T1000 (cell line): ENCODE results near the gene ZNF134.
A peak's percentile ranks its signal among the peaks of the same experiment; 100 is the strongest.

Source experiments
- DNase-seq: peaks from one replicate; lab custom pipeline; 2025; ENCODE audit warnings: mixed read lengths; lab: John Stamatoyannopoulos, UW

The ZNF134 gene

DNA sequence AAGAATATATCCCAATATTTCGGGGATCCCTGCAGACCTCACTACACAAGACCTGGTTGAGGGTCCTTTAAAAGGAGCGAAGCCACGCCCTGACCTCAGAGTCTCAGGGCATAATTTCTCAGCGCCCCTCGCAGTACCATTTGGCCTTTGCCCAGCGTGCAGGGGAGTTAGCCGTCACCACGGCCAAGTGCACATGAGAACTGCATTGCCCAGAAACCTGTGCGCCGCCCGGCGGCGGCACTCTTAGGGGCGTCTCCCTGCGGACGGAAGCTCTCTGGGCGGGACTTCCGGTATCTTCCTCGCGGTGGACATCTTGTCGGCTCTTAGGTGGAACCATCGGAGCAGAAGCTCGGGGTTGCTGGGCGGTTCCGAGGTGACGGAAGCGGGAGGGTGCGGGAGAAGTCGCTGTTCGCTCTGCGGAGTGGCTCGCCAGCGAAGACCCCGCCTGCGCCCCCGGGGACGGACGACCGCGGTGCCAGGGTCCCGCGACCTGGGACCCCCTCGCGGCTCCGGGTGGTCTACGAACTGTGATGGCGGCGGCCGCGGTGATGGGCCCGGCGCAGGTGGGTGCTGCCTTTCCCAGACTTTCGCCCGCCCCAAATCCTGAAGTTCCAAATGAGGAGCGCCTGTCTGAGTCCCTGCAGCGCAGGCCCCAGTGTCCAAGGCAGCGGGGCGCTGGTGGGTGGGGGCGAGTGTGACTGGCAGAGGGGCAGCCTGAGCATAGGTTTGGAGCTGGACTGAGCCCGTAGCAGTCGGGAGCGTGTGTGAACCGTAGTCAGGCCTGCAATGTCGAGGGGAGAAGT lies at the start of gene ZNF134:
Gene ZNF134, plus strand, starts transcription at position 302 of the 803 bp plus-strand sequence. CDS start 5,227 bp downstream, outside the sequence.
- DNase-seq = peak; percentile 76

DNA sequence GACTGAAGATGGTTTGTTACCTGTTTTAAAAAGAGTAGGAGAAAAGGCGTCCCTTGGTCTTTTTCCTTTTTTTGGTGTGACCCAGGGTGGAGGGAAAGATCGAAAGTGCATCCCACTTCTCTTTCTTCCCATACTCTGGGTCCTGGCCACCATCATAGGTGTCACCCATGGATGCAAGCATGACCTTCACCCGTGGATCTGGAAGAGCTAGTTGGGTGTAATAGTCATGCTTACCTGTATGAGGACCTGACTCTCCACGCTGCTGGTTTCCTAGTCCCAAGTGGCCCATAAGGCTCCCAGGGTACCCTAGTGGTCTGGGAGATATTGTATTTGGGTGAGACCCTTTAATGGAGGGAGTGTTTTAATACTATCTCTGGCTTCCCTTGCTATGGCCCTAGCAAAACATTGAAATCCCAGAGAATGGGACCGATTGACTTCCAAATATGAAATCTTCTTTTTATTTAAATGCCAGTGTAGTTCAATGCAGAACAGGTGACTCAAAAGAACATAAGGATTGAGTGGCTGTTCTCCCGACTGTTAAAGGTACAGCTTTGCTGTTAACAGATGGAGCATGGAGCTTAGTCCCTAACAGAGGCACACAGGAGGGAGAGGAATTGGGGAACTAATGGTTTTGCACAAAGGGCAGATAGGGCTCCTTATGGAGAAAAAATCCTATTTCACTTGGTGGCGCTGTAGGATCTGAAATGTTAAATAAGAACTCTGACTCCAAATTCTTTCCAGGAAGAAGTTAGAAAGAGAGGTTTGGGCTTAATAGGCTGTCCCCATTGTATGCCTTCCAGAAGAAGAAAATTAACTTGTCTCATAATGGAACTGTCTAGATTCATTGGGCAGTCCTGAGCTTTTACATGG lies 47.4 kb upstream of the ZNF134 start:
- DNase-seq = no peak

DNA sequence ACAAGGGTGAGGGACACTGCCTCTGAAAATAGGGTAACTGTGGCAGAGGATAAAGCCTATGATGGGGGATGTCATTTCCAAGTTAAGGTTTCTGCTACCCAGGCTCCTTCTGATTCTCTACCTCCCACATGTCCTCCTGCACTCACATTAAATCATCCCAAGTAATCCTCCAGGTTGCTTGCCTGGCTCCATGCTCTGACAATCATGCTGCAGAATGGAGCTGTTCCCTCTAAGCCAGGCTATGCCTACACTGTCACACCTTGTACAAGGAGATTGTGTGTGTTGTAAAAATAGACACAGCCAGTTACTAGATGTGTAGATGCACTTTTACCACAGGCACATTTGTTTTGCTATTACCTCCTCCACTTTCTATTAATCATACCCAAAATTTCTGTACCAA lies 43.3 kb upstream of the ZNF134 start:
- DNase-seq = no peak

DNA sequence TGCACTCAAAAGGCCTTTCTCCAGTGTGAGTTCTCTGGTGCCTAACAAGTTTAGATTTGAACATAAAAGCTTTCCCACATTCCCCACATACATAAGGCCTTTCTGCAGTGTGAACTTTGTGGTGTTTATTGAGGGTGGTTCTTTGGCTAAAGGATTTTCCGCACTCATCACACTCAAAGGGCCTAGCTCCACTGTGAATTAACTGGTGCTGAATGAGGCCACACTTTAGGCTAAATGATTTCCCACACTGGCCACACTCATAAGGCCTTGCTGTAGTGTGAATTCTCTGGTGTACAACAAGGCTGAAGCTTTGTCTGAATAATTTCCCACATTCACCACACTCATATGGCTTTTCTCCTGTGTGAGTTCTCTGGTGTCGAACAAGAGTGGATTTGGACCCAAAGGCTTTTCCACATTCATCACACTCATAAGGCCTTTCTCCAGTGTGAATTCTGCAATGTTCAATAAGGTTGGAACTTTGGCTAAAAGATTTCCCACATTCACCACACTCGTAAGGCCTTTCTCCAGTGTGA lies 41.6 kb upstream of the ZNF134 start:
- DNase-seq = no peak

DNA sequence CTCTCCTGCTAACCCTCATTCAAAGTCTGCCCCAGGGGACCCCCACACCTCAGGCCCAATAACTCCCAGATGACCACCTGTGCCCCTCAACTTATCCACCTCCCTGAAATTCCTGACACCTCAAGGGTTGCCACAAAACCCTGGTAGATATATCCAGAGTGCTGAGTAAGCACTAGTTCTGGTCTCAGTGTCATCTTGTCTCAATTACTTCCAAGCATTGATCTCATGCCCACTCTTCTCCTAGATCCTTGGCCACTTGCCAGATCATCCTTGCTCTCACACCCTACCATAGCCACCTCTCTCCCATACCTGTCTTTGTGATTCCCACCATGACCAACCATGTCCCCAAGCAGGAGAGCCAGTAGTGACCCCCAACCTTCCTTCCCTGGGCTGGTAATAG lies 37.4 kb upstream of the ZNF134 start:
- DNase-seq = no peak

DNA sequence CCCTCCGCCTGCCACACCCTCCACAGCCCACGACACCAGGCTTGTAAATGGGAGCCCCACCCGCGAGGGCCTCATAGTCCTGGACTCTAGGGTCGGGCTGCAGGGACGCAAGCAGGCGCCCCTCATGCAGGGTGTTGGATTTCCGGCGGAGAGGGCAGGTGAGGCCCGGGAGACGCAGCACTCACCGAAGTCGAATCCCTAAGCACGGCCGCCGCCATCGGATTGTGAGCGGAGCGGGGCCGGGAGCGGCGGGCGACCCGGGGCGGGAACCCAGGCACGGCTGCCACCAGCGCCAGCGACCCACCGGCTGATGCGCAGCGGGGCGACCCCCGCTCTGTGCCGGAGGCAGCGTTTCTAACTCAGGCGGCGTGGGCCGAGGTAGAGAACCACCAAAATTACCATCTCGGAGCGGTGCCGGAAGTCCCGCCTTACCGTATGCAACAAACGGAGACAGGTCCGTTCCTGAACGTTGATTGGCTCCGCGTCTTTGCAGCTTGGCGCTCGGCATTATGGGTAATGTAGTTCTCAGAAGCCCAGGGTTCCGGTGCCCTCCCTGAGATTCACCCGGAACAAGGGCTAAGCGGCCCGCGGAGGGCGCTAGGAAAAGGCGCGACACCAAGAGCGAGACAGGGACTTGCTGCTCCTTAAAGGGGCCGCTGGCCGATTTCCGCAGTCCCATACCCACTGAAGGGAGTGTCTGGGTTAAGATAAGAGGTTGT lies 35.4 kb upstream of the ZNF134 start, which contains the start of gene ZNF416:
Gene ZNF416, minus strand, starts transcription at position 425 of the 719 bp plus-strand sequence. Its CDS starts 207 bp downstream, at position 218.
- peak; percentile 92 for DNase-seq

DNA sequence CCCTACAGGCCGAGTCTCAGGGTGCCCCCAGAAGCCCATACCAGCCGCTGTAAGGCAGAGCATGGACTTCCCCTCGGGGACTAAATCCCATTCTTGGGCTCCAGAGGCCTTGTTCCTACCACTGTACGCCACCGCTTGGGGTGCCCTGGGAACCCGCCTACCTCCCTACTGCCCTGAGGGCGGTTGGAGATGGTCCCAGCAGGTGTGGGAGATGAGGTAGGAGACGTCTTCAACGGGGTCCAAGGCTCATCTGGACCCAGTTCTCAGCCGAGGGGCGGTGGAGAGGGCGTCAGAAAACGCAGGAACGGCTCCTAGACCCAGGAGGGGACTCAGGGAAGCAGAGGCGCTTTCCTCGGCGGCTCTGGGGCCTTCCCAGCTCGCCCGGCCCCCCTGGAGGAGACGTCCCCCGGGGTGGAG lies 30.9 kb upstream of the ZNF134 start:
- no peak for DNase-seq

DNA sequence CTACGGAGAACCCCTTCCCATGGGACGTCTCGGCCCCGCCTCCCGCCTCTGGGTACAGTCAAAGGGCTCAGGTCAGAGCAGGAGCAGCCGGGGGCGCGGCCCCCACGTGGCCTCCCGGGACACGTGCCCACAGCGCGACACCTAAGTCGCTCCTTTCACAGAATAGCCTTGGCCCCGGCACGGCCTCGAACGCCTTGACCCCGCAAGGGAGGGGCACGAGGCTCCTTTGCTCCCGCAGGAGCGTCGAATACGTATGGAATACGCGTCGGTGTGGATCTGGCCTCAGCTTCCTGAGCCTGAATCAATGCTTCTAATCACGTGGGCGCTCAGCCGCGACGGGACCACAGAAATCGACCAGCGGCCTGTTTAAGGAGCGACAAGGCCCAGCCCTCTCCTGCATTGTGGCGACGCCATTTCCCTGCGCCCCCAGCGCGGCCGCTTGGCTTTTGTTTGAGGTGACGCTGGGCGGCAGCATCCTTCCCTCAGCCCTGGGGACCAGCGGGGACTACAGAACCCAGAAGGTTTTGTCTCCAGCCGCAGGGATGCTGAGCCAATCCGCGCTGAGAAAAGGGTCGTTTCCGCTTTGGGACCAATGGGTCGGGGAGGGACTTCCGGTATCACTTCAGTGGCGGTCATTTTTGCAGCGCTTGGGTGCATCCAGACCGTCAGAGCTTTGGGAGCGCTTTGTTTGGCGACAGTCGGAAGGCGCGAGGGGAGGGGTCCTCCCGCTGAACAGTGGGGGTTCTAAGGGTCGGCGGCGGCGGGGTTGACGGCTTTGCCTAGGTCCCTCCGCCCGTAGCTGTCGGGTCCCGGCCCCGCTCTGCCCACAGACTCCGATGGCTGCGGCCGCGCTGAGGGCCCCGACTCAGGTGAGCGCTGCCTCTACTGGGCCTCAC lies 30.3 kb upstream of the ZNF134 start, which contains the start of gene ZIK1:
Gene ZIK1, plus strand, starts transcription at position 625 of the 896 bp plus-strand sequence. Its CDS starts 212 bp downstream, at position 837.
- peak; percentile 74 for DNase-seq

DNA sequence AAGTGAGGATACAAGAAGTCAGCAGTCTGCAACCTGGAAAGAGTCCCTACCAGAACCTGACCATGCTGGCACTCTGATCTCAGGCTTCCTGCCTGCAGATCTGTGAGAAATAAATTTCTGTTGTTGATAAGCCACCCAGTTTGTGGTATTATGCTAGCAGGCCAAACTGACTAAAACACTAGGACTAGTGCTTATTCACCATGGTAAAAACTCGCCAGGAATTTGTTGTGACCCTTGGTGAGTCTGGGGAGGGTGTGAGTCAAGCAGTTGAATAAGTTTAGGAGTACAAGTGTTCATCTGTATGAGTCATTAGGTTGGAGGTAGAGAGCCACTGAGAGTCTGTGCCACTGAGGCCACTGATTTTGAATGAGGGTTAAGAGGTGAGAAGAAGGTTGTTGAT lies 26.5 kb upstream of the ZNF134 start:
- DNase-seq = peak; percentile 38

DNA sequence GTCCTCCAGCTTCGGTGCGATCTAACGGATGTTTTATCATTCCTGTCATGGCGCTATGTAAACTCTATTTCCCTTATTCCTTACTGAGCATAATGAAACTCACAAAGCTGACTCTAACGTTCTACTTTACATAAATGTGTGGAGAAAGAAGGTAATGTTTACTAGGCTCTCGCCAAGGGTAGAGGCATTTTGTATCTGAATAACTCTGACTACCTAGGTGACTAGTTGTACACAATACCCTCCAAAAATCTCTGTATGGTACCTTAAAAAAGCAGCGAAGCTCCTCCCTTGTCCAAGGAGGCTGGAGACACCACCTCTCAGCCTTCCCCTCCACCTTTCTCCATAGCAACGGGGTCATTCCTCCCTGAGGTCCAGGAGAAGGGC lies 14.7 kb upstream of the ZNF134 start:
- no peak for DNase-seq

DNA sequence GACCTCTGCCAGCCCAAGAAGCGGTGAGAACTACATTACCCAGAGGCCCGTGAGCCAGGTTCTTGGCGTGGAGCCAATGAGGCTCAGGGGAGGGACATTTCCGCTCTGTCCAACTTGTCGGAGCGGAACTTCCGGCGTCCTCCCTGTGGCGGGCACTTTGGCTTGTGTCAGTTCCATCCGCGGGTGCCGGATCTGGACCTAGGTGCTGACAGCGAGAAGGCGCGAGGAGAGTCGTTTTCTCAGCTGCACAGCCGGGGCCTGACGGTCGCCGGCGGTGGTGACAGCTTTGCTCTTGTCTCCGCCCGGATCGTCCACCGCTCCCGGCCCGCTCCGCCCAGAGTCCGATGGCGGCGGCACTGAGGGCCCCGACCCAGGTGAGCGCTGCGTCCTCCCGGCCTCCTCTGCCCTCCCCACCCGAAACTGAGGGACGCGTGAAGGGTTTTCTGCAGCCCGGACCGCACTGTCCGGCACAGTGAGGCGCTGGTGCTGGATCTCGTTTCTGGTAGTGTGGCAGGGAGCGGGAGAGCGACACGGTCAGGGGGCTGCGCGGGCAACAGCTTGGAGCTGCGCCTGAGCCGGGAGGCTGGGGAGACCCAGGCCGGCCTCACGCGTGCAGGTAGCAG lies 14.2 kb upstream of the ZNF134 start, which contains the start of gene ZNF530:
Gene ZNF530, plus strand, starts transcription at position 125 of the 623 bp plus-strand sequence. CDS start 4,461 bp downstream, outside the sequence.
- DNase-seq = peak; percentile 79

DNA sequence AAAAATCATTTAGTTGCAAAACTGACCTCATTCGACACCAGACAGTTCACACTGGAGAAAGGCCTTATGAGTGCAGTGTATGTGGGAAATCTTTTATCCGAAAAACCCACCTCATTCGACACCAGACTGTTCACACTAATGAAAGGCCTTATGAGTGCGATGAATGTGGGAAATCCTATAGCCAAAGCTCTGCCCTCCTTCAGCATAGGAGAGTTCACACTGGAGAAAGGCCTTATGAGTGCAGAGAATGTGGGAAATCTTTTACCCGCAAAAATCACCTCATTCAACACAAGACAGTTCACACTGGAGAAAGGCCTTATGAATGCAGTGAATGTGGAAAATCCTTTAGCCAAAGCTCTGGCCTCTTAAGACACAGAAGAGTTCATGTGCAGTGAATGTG lies 7.1 kb upstream of the ZNF134 start:
- DNase-seq = no peak

DNA sequence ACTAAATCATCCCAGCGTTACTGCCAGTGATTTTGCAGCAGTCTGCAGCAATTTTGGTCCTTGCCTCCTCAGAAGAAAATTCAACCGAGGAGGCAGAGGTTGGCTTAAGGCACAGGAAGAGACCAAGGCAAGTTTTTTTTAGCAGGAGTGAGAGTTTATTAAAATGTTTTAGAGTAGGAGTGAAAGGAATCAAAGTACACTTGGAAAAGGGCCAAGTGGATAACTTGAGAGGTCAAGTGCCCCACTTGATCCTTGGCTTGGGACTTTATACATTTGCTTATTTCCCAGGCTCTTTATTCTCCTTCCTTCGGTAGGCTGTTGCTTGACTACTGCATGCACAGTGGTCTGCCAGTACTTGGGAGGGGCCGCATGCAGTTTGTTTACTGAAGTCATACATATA lies 2.9 kb upstream of the ZNF134 start:
- DNase-seq = no peak

DNA sequence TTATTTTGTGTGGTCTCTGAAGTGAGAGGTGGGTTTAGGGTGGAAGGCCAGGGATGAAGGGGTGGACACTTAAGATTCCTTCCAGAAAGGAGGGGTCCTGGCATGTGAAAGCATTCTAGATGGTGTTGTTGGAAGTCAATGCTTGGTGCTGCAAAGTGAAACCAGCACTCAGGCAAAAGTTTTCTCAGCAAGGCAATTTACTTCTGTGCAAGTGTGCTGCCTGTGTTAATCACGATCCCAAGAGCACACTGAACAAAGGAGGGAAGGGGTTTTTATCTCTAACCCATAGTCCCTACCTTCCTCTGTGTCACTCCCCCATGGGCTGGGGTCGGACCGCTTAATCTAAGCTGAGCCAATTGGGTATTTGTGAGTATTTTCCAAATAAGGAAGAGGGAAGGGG lies 1.3 kb downstream of the ZNF134 start:
- DNase-seq = no peak

DNA sequence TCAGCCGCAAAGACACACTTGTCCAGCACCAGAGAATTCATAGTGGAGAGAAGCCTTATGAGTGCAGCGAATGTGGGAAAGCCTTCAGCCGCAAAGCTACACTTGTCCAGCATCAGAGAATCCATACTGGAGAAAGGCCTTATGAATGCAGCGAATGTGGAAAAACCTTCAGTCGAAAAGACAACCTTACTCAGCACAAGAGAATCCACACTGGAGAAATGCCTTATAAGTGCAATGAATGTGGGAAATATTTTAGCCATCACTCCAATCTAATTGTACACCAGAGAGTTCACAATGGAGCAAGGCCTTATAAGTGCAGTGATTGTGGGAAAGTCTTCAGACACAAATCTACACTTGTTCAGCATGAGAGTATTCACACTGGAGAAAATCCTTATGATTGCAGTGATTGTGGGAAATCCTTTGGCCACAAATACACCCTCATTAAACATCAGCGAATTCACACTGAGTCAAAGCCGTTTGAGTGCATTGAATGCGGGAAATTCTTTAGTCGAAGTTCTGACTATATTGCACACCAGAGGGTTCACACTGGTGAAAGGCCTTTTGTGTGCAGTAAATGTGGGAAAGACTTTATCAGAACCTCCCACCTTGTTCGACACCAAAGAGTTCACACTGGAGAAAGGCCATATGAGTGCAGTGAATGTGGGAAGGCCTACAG lies 6.8 kb downstream of the ZNF134 start:
- DNase-seq = no peak

DNA sequence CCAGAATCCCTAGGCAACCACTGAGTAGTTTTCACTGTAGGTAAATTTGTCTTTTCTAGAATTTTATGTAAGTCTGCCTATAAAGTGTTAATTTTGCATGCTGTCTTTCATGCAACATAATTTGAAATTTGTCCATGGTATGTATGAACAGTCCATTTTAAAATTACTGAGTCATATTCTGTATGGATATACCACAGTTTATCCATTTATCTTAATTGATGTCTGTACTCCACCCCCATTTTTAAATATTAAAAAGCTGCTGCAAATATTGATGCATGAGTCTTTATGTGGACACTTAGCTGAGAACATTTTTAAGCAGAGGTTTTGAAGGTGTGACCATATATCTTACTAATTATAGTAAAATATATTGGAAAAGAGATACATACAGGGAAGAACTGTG lies 9.0 kb downstream of the ZNF134 start:
- DNase-seq = no peak

DNA sequence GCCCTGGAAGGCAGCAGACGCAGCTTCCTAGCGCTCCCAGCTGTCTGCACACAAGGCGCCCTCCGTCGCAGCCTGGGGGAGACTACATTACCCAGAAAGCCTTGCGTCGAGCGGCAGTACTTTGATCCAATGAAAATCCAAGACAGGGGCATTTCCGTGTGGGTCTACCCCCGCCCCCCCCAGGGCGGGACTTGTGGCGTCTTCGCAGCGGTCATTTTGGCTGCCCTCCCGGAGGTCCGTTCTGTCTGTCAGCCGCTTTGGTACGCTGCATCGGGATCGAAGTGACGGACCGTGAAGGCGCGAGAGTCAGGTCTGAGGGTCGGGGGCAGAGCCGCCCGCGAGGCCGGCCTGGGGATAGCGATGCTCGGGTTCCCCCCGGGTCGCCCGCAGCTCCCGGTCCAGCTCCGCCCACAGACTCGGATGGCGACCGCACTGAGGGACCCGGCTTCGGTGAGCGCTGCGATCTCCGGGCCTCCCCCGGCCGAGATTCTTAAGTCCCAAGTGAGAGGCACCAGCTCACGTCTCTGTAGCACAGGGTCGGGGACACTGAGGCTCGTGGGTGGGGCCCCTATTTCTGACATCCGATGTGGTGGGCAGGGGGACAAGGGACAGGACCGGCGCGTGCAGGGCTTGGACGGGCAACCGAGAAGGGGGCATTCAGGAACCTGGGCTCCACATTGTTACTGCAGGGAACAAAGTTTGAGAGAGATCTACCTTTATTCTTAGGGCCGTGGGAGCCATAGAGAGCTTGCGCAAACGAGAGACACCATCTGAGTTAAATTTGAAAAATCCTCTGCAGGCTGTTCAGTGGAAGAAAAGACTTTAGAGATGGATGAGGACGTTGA lies 19.2 kb downstream of the ZNF134 start, which contains the start of gene ZNF211:
Gene ZNF211, plus strand, starts transcription at position 182 of the 845 bp plus-strand sequence. Its CDS starts 179 bp downstream, at position 361.
- DNase-seq = peak; percentile 81

DNA sequence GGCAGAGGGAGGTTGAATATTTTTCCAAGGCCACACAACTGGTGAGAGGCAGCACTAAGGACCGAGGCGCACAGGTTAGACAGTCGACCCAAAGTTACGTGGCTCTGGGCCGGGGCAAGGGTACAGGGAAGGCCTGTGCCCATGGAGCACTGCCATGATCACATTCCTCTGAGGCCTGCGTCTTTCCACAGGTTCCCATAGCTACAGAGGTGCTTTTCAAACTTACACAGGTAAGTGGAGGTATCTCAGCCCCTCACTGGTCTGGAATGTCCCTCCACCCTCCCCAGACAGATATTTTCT lies 19.7 kb downstream of the ZNF134 start:
- DNase-seq = no peak

DNA sequence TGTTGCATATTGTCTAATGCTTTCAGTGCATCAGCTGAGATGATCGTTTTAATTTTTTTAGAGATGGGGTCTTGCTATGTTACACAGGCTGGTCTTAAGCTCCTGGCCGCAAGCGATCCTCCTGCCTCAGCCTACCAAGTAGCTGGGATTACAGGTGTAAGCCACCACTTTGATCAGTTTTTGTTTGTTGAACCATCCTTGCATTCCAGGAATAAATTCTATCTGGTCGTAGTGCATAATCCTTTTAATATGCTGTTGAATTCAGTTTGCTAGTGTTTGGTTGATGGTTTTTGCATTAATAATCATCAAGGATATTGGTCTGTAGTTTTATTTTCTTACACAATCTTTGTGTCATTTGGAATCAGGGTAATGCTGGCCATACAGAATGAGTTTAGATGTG lies 23.3 kb downstream of the ZNF134 start:
- no peak for DNase-seq
